IMR-90 (cell line): ENCODE data around the gene NPAS3. TPM values are rescaled to one million over a fixed set of nuclear protein-coding genes. Genes with fewer than 3 reads are reported as not detected.

Source experiments
- ATAC-seq: fragments of 200-7000 bp; cut with Tn5 transposase; 2 replicates; pipeline ENCODE4 v1.9.1; 2020; ENCODE audit warnings: low read depth, mild to moderate bottlenecking, moderate library complexity
- BruUV-seq: library from RNA; stranded (reverse); fragments of 400-500 nt; replicated peaks from 2 replicates; lab custom pipeline; 2021; lab: Mats Ljungman, UMichigan
- CTCF ChIA-PET: fragments of 300-600 bp; formaldehyde crosslinking; extraction: SDS; loops from one replicate; lab custom pipeline; 2021; ENCODE audit warnings: antibody characterized with exemption; lab: Yijun Ruan, JAX
- POLR2A ChIA-PET: fragments of 300-600 bp; sonication (Branson Sonifier 250); formaldehyde crosslinking; loops from one replicate; lab custom pipeline; 2022; ENCODE audit warnings: antibody characterized with exemption; ENCODE audit not compliant: unreplicated experiment; lab: Charles Lee
- DNase-seq: peaks from one replicate; pipeline ENCODE4 v3.0.0; 2013
- H2AFZ ChIP-seq: replicated peaks from 2 replicates; pipeline ENCODE3; 2013; ENCODE audit warnings: low read length, mild to moderate bottlenecking; ENCODE audit not compliant: poor library complexity
- H2AK5ac ChIP-seq: 2 replicates; pipeline ENCODE4 v1.6.1; 2013; ENCODE audit warnings: low read depth, low read length, inconsistent platforms
- H2AK9ac ChIP-seq: replicated peaks from 2 replicates; pipeline ENCODE3; 2013; ENCODE audit warnings: mild to moderate bottlenecking, low read depth, low read length, moderate library complexity; ENCODE audit not compliant: poor library complexity
- H2BK120ac ChIP-seq: 2 replicates; pipeline ENCODE4 v1.6.1; 2013; ENCODE audit warnings: low read depth, low read length, inconsistent platforms
- H2BK15ac ChIP-seq: 3 replicates; pipeline ENCODE4 v1.6.1; 2013; ENCODE audit warnings: low read depth, low read length, inconsistent platforms
- H2BK20ac ChIP-seq: 2 replicates; pipeline ENCODE4 v1.6.1; 2013; ENCODE audit warnings: low read depth, mild to moderate bottlenecking, inconsistent platforms, low read length, moderate library complexity
- H2BK5ac ChIP-seq: 2 replicates; pipeline ENCODE4 v1.6.1; 2013; ENCODE audit warnings: mild to moderate bottlenecking, low read depth, low read length, inconsistent platforms; ENCODE audit not compliant: poor library complexity, severe bottlenecking
- H3K14ac ChIP-seq: replicated peaks from 2 replicates; pipeline ENCODE4 v1.6.1; 2013; ENCODE audit warnings: low read depth, low read length, inconsistent platforms
- H3K18ac ChIP-seq: 2 replicates; pipeline ENCODE4 v1.6.1; 2013; ENCODE audit warnings: low read depth, low read length, control low read depth
- H3K23ac ChIP-seq: 2 replicates; pipeline ENCODE4 v1.6.1; 2013; ENCODE audit warnings: low read depth, low read length, inconsistent platforms
- H3K27ac ChIP-seq: 2 replicates; pipeline ENCODE4 v1.5.1; 2013; ENCODE audit warnings: mild to moderate bottlenecking, control low read depth, low read length; ENCODE audit not compliant: insufficient read depth
- H3K27me3 ChIP-seq: 2 replicates; pipeline ENCODE4 v1.6.1; 2013; ENCODE audit warnings: low read length; ENCODE audit not compliant: control insufficient read depth, insufficient read depth
- H3K36me3 ChIP-seq: 2 replicates; pipeline ENCODE4 v1.6.1; 2013; ENCODE audit warnings: low read length, mixed read lengths; ENCODE audit not compliant: control insufficient read depth, insufficient read depth
- H3K4ac ChIP-seq: 2 replicates; pipeline ENCODE4 v1.6.1; 2013; ENCODE audit warnings: low read depth, low read length, inconsistent platforms
- H3K4me1 ChIP-seq: 2 replicates; pipeline ENCODE4 v1.6.1; 2013; ENCODE audit warnings: low read length, mixed read lengths; ENCODE audit not compliant: control insufficient read depth, insufficient read depth
- H3K4me2 ChIP-seq: 2 replicates; pipeline ENCODE4 v1.6.1; 2013; ENCODE audit warnings: low read depth, mild to moderate bottlenecking, control low read depth, low read length, moderate library complexity
- H3K4me3 ChIP-seq: 2 replicates; pipeline ENCODE4 v1.5.1; 2013; ENCODE audit warnings: low read depth, mild to moderate bottlenecking, control low read depth, low read length, moderate library complexity; ENCODE audit not compliant: insufficient read depth
- H3K56ac ChIP-seq: 2 replicates; pipeline ENCODE4 v1.6.1; 2013; ENCODE audit warnings: low read length, inconsistent platforms; ENCODE audit not compliant: insufficient read depth; ENCODE audit errors: extremely low read depth
- H3K79me1 ChIP-seq, 2 experiments: 2 replicates each; pipeline ENCODE4 v1.6.1; 2013; ENCODE audit warnings: low read length in 2 of 2, inconsistent platforms in 1 of 2, low read depth in 1 of 2
- H3K9ac ChIP-seq: 2 replicates; pipeline ENCODE4 v1.6.1; 2013; ENCODE audit warnings: low read depth, low read length, control low read depth
- H3K9me1 ChIP-seq: 2 replicates; pipeline ENCODE4 v1.6.1; 2013; ENCODE audit warnings: low read length, inconsistent platforms; ENCODE audit not compliant: insufficient read depth
- H3K9me3 ChIP-seq: 2 replicates; pipeline ENCODE4 v1.6.1; 2013; ENCODE audit warnings: low read length; ENCODE audit not compliant: control insufficient read depth, insufficient read depth
- H4K20me1 ChIP-seq: 2 replicates; pipeline ENCODE4 v1.6.1; 2013; ENCODE audit warnings: low read length, inconsistent platforms; ENCODE audit not compliant: insufficient read depth
- H4K5ac ChIP-seq: 2 replicates; pipeline ENCODE4 v1.6.1; 2013; ENCODE audit warnings: mild to moderate bottlenecking, low read depth, low read length, control low read depth
- H4K8ac ChIP-seq, 2 experiments: 2 replicates each; pipeline ENCODE4 v1.6.1; 2013; ENCODE audit warnings: low read depth in 2 of 2, low read length in 2 of 2, control low read depth in 1 of 2, inconsistent platforms in 1 of 2
- H4K91ac ChIP-seq: 2 replicates; pipeline ENCODE4 v1.6.1; 2013; ENCODE audit warnings: low read depth, low read length, inconsistent platforms; ENCODE audit not compliant: insufficient read depth
- CEBPB ChIP-seq: IDR thresholded peaks from 2 replicates; pipeline ENCODE4 v1.6.1; 2012; ENCODE audit warnings: low read depth, low read length, improper control_type of control experiment
- FOS ChIP-seq: fragments of 150-350 bp; IDR thresholded peaks from 2 replicates; pipeline ENCODE4 v1.6.1; 2016; ENCODE audit warnings: low read depth, low read length
- MAZ ChIP-seq: IDR thresholded peaks from 2 replicates; pipeline ENCODE4 v1.6.1; 2012; ENCODE audit warnings: low read depth, mild to moderate bottlenecking, low read length, improper control_type of control experiment, moderate library complexity, borderline replicate concordance
- POLR2A ChIP-seq: IDR thresholded peaks from 2 replicates; pipeline ENCODE4 v1.6.1; 2012; ENCODE audit warnings: mild to moderate bottlenecking, low read depth, low read length
- SMC3 ChIP-seq: fragments of 150-350 bp; IDR thresholded peaks from 2 replicates; pipeline ENCODE4 v1.6.1; 2016; ENCODE audit warnings: low read depth, mild to moderate bottlenecking, antibody characterized with exemption, low read length, moderate library complexity
- WGBS, 2 experiments: methylation state at CpG; one replicate each; pipeline versions ENCODE4 v1.1.5 to v1.1.7; 2013; ENCODE audit warnings: missing lambda C conversion rate in 2 of 2; ENCODE audit not compliant: insufficient read length in 1 of 2; ENCODE audit errors: extremely low coverage in 2 of 2; 5-methylcytosine and 5-hydroxymethylcytosine counted together
- dilution Hi-C: fragments of 300-500 bp; cut with HindIII; formaldehyde crosslinking; loops from one replicate; pipeline ENCODE4 v1.14.3; 2018; ENCODE audit warnings: low sequenced_read_pairs; ENCODE audit not compliant: unreplicated experiment
- in situ Hi-C: fragments of 300-500 bp; cut with MboI; formaldehyde crosslinking; loops from 3 replicates; pipeline ENCODE4 v1.14.3; 2019; ENCODE audit warnings: low sequenced_read_pairs, inconsistent platforms, mixed read lengths
- intact Hi-C: fragments of 100-400 bp; cut with micrococcal nuclease; formaldehyde crosslinking; loops from 2 replicates; pipeline ENCODE4 v1.10.0; 2022
- polyA plus RNA-seq, 3 experiments: library from polyadenylated mRNA; depleted of rRNA; stranded (reverse); fragments of >200 nt; gene quantifications; 2 replicates each; pipeline ENCODE4 v1.2.3, GENCODE V29; 2012; ENCODE audit warnings: low replicate concordance in 1 of 3
- total RNA-seq: library from RNA; depleted of rRNA; stranded (reverse); fragments of >200 nt; gene quantifications from 2 replicates; pipeline ENCODE4 v1.2.3, GENCODE V29; 2012

NPAS3 gene
- total and polyA plus RNA-seq, 2 of the 4 experiments (the other 2 are of a cell fraction): not detected

DNA sequence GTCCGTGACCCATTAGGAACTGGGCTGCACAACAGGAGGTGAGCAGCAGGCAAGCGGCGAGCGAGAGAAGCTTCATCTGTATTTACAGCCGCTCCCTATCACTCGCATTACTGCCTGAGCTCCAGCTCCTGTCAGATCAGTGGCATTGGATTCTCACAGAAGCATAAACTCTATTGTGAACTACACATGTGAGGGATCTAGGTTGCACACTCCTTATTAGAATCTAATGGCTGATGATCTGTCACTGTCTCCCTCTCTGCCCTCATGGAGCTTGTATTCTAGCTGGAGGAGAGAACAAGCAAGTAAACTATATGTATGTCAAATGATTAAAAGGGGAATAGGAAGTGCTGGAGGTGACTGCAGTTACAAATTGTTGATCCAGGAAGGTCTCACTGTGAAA, 533.1 kb downstream of the NPAS3 start:
- H3K4ac ChIP-seq: no peak overlapping the region
- no peak overlapping the region for H2BK5ac ChIP-seq
- no peak overlapping the region for H3K4me2 ChIP-seq
- no peak overlapping the region for H3K14ac ChIP-seq
- ATAC-seq: no peak
- no TSS peak for BruUV-seq
- POLR2A ChIA-PET: no interaction called here
- no peak overlapping the region for H3K56ac ChIP-seq
- H4K5ac ChIP-seq: no peak overlapping the region
- no peak overlapping the region for H3K23ac ChIP-seq
- no peaks in the 10 kb centered on the region for H4K20me1 ChIP-seq
- TF ChIP-seq SMC3 (no peak), POLR2A (no peak), MAZ (no peak), FOS (no peak), CEBPB (no peak)
- H3K27me3 ChIP-seq: no peaks in the 10 kb centered on the region
- no peak overlapping the region for H2BK20ac ChIP-seq
- no peak overlapping the region for H3K27ac ChIP-seq
- H2BK15ac ChIP-seq: no peak overlapping the region
- in situ Hi-C loops (no loop called here), intact Hi-C loops (no loop called here), dilution Hi-C loops (no loop called here)
- no peak overlapping the region for H4K91ac ChIP-seq
- H3K36me3 ChIP-seq: no peaks in the 10 kb centered on the region
- CTCF ChIA-PET: interaction anchor here (0.6 kb wide), 1 partner anchor 49 kb away, joined by 4 read pairs; no protein-coding TSS in a partner anchor
- H3K4me1 ChIP-seq: no peaks in the 10 kb centered on the region
- no peak overlapping the region for H2BK120ac ChIP-seq
- H2AFZ ChIP-seq: no peak overlapping the region
- no peak overlapping the region for H4K8ac ChIP-seq
- WGBS, 2 experiments: no CpG with 5 or more reads among the region's 6 CpGs
- DNase-seq: no peak
- no peak overlapping the region for H3K4me3 ChIP-seq
- H2AK5ac ChIP-seq: no peak overlapping the region
- no peak overlapping the region for H3K9ac ChIP-seq
- no peaks in the 10 kb centered on the region for H3K9me1 ChIP-seq
- no peaks in the 10 kb centered on the region for H3K9me3 ChIP-seq
- no peaks in the 10 kb centered on the region for H3K79me1 ChIP-seq
- H3K18ac ChIP-seq: no peak overlapping the region
- no peak overlapping the region for H2AK9ac ChIP-seq
